Measurements from ENCODE around the gene SUN2. TPM values are rescaled to one million over a fixed set of nuclear protein-coding genes. Genes with fewer than 3 reads are reported as not detected.

The SUN2 gene
- total RNA-seq, 1 donor from 2014 or later, result 209 TPM

DNA sequence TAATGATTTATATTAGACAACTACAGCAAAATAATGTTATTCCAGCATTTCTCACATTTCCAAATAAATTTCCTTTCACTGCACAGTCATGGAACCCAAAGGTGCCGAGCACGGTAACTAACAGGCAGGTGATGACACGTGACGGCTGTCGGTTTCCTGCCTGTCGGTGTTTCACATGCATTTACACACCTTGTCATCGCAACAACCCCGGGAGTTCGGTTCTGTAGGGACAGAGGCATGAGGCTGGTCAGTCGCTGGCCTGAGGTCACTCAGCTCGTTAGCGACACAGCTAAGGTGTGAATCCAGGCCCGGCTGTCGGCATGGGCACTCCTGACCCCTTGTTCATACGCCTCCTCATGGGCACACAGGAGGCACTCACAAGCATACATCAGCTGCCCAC, 28.2 kb upstream of the SUN2 start:
- TF ChIP-seq, protein P1, sequence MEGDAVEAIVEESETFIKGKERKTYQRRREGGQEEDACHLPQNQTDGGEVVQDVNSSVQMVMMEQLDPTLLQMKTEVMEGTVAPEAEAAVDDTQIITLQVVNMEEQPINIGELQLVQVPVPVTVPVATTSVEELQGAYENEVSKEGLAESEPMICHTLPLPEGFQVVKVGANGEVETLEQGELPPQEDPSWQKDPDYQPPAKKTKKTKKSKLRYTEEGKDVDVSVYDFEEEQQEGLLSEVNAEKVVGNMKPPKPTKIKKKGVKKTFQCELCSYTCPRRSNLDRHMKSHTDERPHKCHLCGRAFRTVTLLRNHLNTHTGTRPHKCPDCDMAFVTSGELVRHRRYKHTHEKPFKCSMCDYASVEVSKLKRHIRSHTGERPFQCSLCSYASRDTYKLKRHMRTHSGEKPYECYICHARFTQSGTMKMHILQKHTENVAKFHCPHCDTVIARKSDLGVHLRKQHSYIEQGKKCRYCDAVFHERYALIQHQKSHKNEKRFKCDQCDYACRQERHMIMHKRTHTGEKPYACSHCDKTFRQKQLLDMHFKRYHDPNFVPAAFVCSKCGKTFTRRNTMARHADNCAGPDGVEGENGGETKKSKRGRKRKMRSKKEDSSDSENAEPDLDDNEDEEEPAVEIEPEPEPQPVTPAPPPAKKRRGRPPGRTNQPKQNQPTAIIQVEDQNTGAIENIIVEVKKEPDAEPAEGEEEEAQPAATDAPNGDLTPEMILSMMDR (IDR thresholded peaks at IDR 0.05), result no peak
- no peaks in the 10 kb centered on the region for H3K9me3 ChIP-seq
- H3K27me3 ChIP-seq (ENCODE audit: low read depth), result no peaks in the 10 kb centered on the region
- no peak overlapping the region for H3K27ac ChIP-seq
- DNase-seq (no peak), ATAC-seq (no peak)
- H3K36me3 ChIP-seq, result peaks cover 34% of the 10 kb centered on the region
- H3K4me1 ChIP-seq, result peaks cover 15% of the 10 kb centered on the region
- no peak overlapping the region for H3K4me3 ChIP-seq
- intact Hi-C loops (cut with DNase I), result no loop called here

DNA sequence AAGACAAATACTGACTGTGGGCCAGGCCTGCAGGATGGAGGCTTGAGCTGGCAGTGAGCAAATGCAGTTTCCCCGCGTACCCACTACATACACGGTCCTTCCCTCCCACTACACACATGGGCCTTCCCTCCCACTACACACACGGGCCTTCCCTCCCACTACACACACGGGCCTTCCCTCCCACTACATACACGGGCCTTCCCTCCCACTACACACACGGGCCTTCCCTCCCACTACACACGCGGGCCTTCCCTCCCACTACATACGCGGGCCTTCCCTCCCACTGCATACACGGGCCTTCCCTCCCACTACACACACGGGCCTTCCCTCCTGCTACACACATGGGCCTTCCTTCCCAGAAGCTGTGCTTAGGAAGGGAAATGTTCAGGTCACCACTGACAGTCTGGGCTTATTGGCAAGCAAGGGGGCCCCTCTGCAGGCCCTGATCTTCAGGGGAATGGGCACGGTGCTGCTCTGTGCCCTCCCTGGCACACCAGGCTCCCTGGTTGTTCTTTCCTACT, 27.4 kb upstream of the SUN2 start:
- Histone ChIP-seq H3K27me3 (ENCODE audit: low read depth) (no peaks in the 10 kb centered on the region), H3K4me3 (no peak overlapping the region), H3K36me3 (peaks cover 42% of the 10 kb centered on the region), H3K9me3 (no peaks in the 10 kb centered on the region), H3K27ac (no peak overlapping the region), H3K4me1 (peaks cover 6% of the 10 kb centered on the region)
- TF ChIP-seq, protein P1 (IDR thresholded peaks at IDR 0.05), result no peak
- DNase-seq (no peak), ATAC-seq (no peak)
- intact Hi-C loops (cut with DNase I), result no loop called here

DNA sequence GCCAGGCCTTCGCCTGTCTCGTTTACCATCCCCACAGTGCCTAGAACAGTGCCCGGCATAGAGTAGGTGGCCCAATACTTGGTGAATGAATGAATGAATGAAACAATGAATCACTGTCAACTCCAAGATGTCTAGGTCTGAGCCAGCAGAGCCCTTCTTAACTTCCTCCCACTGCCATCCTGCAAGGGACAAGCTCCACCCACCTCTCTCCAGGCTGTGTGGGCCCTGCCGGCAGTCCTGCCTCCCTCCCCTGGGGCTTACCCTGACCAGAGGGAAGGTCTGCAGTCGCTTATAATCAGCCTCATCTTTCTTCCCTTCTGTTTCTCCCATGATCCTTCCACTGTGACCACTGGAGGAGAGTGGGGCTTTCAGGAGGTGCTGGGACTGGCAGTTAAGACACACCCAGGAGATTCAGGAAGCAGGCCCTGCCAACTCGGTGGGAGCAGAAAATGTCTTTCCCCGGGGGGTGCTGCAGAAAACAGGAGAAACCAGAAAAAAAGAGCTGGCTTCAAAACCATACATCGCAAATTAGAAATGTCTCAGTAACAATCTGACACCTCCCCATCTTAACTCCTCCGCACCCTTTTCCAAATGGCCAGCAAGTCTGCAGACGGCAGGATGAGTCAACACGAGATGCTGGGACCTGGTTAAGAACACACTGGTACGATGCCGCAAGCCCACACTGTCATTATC, 26.8 kb upstream of the SUN2 start:
- no peaks in the 10 kb centered on the region for H3K4me1 ChIP-seq
- H3K36me3 ChIP-seq, result peaks cover 43% of the 10 kb centered on the region
- no peaks in the 10 kb centered on the region for H3K27me3 ChIP-seq (ENCODE audit: low read depth)
- intact Hi-C loops (cut with DNase I), result no loop called here
- H3K27ac ChIP-seq, result no peak overlapping the region
- peak in 1 of 2 donors; percentile 31 for ATAC-seq
- no peak overlapping the region for H3K4me3 ChIP-seq
- no peak for DNase-seq
- TF ChIP-seq, protein P1 (IDR thresholded peaks at IDR 0.05), result no peak
- no peaks in the 10 kb centered on the region for H3K9me3 ChIP-seq

DNA sequence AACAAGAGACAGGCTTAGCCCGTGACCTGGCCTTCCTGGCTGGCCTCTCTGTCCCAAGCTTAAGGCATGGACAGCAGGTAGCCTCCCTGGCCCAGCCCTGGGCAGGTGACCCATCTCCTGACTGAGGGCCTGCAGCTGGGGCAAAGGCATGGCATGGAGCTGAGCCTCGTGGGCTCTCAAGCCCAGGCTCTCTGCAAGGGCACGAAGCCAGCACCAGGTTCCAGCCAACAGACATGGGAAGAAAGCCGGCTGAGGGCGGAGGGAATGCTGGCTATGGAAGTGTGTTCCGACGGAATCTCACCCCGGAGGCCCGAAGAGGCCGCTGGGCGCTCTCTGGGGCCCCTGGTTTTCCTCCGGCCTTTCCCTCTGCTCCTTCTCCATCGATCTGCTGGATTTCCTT, 25.2 kb upstream of the SUN2 start:
- Histone ChIP-seq H3K27me3 (ENCODE audit: low read depth) (no peaks in the 10 kb centered on the region), H3K4me3 (no peak overlapping the region), H3K36me3 (peaks cover 43% of the 10 kb centered on the region), H3K4me1 (no peaks in the 10 kb centered on the region), H3K9me3 (no peaks in the 10 kb centered on the region), H3K27ac (no peak overlapping the region)
- intact Hi-C loops (cut with DNase I), result no loop called here
- TF ChIP-seq, protein P1 (IDR thresholded peaks at IDR 0.05), result no peak
- DNase-seq (no peak), ATAC-seq (no peak)

DNA sequence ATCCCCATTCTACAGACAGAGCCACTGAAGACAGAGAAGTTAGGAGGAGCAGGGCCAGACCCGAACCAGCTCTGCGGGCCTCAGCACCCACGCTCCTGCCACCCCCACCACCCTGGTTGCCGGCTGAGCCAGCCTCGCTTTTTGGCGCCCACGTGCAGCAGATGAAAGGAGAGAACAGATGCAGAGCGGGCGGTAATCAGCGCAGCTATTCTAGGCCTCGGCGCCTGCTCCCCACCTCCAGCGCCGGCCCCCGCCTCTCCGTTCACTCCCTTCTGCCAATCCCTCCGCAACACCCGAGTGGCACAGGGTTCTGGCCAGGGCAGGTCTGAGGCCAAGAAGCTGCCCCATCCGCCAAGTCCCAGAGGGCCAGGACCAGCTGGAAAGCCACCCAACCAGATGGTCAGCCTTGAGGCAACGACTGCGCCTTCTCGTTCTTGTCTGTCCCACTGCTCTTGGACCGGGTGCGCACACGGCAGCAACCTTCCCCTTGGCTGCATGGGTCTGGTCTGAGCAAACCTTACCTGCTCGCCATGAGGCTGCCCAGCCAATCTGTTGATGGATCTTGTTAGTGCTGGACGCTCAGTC, 21.4 kb upstream of the SUN2 start:
- Histone ChIP-seq H3K9me3 (no peaks in the 10 kb centered on the region), H3K4me3 (no peak overlapping the region), H3K27me3 (ENCODE audit: low read depth) (no peaks in the 10 kb centered on the region), H3K4me1 (no peaks in the 10 kb centered on the region), H3K36me3 (peaks cover 39% of the 10 kb centered on the region), H3K27ac (no peak overlapping the region)
- intact Hi-C loops (cut with DNase I), result no loop called here
- TF ChIP-seq, protein P1 (IDR thresholded peaks at IDR 0.05), result no peak
- DNase-seq, result no peak
- ATAC-seq, result no peak

Measured in lower lobe of right lung (tissue), 2 donors.